Measurements from ENCODE around the gene ACTR10. TPM values are rescaled to one million over a fixed set of nuclear protein-coding genes. Genes with fewer than 3 reads are reported as not detected.

The ACTR10 gene
- total RNA-seq, 1 experiment from 2014 or later: 39.6 TPM

GRCh38 chr14:58285132-58285531 lies 85.2 kb downstream of the ACTR10 start:
- no TSS peak for BruUV-seq (replicated peaks)
- TF ChIP-seq ZBTB33 (IDR thresholded peaks at IDR 0.05; ENCODE audit: extremely low read depth, insufficient replicate concordance, low read length) (no peak), EZH2phosphoT487 (IDR thresholded peaks at IDR 0.05; ENCODE audit: borderline replicate concordance) (no peak)
- RAD21 ChIA-PET (ENCODE audit: low non-redundant PET in 1 of 2, low total read pairs in 2 of 2, uncharacterized antibody in 2 of 2, unreplicated experiment in 2 of 2): no interaction called here
- DNase-seq (ENCODE audit: low read depth, low spot score) (no peak), ATAC-seq (no peak)
- Histone ChIP-seq H3K79me2 (ENCODE audit: insufficient read depth, low read length) (peaks cover 96% of the 10 kb centered on the region), H3K36me3 (ENCODE audit: control insufficient read depth in 1 of 2, insufficient read depth in 2 of 2, low read length in 2 of 2) (peaks cover 23 to 49% of the 10 kb centered on the region in 2 experiments), H3K9me3 (ENCODE audit: control insufficient read depth in 1 of 2, insufficient read depth in 1 of 2, low read depth in 1 of 2, low read length in 2 of 2) (no peaks in the 10 kb centered on the region), H3K4me3 (replicated peaks in 1 of 2; ENCODE audit: low read depth in 1 of 2, low read length in 2 of 2) (no peak overlapping the region), H3K4me1 (ENCODE audit: control insufficient read depth in 1 of 2, insufficient read depth in 2 of 2, low read length in 2 of 2) (no peaks in the 10 kb centered on the region), H3K27ac (ENCODE audit: low read depth, low read length) (no peak overlapping the region), H2AFZ (ENCODE audit: low read depth, low read length, poor library complexity, severe bottlenecking) (no peak overlapping the region), H3K4me2 (ENCODE audit: low read length) (no peak overlapping the region), H4K20me1 (ENCODE audit: insufficient read depth) (peaks cover 8% of the 10 kb centered on the region), H3K27me3 (ENCODE audit: insufficient read depth, low read length) (no peaks in the 10 kb centered on the region), H3K9ac (ENCODE audit: low read length) (no peak overlapping the region), H3K9me2 (ENCODE audit: insufficient read depth) (no peaks in the 10 kb centered on the region)
- CTCF ChIA-PET: no interaction called here
- intact Hi-C loops (cut with micrococcal nuclease): no loop called here
- POLR2A ChIA-PET: interaction anchor here (1.1 kb wide), 1 partner anchor 60 kb away, joined by 3 read pairs; no protein-coding TSS in a partner anchor

Other genes with a start within 250 kb of the ACTR10 start
- 1.7 TPM for gene ARMH4, start 47.9 kb upstream of the ACTR10 start, total RNA-seq (2021; ENCODE audit: unreplicated experiment)
- gene PSMA3, start 44.7 kb downstream of the ACTR10 start, total RNA-seq (2021; ENCODE audit: unreplicated experiment): 267 TPM
- 13.9 TPM for gene ARID4A, start 98.4 kb downstream of the ACTR10 start, total RNA-seq (2021; ENCODE audit: unreplicated experiment)
- gene TOMM20L, start 195.8 kb downstream of the ACTR10 start, total RNA-seq (2021; ENCODE audit: unreplicated experiment): not detected
- gene TIMM9, start 227.4 kb downstream of the ACTR10 start, total RNA-seq (2021; ENCODE audit: unreplicated experiment): 40.7 TPM
- 25.7 TPM for gene KIAA0586, start 227.6 kb downstream of the ACTR10 start, total RNA-seq (2021; ENCODE audit: unreplicated experiment)